ENCODE data around the gene OGFR. TPM values are rescaled to one million over a fixed set of nuclear protein-coding genes. Genes with fewer than 3 reads are reported as not detected.

OGFR gene
- total and polyA plus RNA-seq, 2 donors: 35.9 to 90.4 TPM

DNA sequence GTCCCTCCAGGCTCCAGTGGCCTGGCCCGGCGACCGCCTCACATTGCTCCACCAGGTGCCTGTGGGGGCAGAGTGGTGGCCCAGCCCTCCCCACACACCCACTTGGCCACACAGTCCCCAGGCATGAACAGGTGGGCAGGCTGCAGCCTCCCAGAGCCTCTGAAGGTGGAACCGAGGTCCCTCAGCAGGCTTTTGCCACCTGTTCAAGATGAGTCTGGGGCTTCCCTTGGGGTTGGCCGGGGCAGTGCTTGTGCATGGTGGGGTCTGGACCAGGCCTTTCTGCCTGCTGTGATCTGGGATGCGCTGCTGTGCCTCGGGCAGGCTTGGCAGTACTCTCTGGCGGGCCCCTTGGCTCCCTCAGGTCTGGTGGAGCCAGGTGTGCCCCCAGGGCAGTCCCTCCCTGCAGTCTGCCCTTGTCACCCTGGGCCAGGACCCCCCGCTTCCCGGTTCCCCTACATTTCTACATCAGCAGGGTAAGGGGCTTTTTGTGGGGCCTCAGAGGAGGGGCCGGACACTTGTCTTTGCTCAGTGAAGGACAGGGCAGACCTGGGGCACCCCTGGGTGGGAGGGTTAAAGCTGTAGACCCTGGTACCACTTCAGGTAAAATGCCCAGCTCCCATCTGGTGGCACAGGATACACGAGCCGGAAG lies 9.5 kb downstream of the OGFR start:
- Histone ChIP-seq H3K27me3 (ENCODE audit: control insufficient read depth in 2 of 2, insufficient read depth in 1 of 2, low read length in 1 of 2) (peaks cover 46 to 51% of the 10 kb centered on the region in 2 donors), H3K36me3 (ENCODE audit: control insufficient read depth in 2 of 2, insufficient read depth in 2 of 2, low read length in 1 of 2) (peaks cover 37 to 47% of the 10 kb centered on the region in 2 donors), H3K4me3 (ENCODE audit: low read length in 2 of 2) (no peak overlapping the region), H3K27ac (ENCODE audit: low read depth in 1 of 2, low read length in 1 of 2) (no peak overlapping the region), H3K4me1 (ENCODE audit: control insufficient read depth in 2 of 2, insufficient read depth in 2 of 2, low read length in 2 of 2) (peaks cover 3 to 23% of the 10 kb centered on the region in 2 donors), H3K9me3 (ENCODE audit: control insufficient read depth in 2 of 2, insufficient read depth in 1 of 2, low read length in 1 of 2) (no peaks in the 10 kb centered on the region)
- WGBS: 86% methylated on average over 13 of the region's 13 CpGs
- DNase-seq (ENCODE audit: low read depth in 6 of 9, low spot score in 9 of 9): no peak

DNA sequence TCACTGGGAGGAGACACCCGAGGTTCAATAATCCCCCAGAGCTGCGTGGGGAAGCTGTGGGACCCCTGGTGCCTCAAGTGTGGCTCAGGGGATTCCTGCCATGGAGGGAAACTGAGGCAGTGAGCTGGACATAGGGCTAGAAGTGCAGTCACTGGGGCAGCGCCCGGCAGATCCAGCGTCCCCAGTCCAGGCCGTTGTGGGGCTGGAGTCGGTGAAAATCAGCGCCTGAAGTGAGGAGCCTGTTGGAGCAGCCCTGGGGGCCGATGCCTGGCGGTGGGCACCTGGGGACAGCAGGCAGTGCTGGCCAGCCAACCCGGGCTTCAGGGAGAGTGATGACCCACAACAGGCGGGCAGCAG lies 10.1 kb downstream of the OGFR start:
- no peaks in the 10 kb centered on the region for H3K9me3 ChIP-seq (ENCODE audit: control insufficient read depth in 2 of 2, insufficient read depth in 1 of 2, low read length in 1 of 2)
- no peak overlapping the region for H3K4me3 ChIP-seq (ENCODE audit: low read length in 2 of 2)
- WGBS: 85% methylated on average over 12 of the region's 12 CpGs
- peaks cover 32 to 42% of the 10 kb centered on the region in 2 donors for H3K36me3 ChIP-seq (ENCODE audit: control insufficient read depth in 2 of 2, insufficient read depth in 2 of 2, low read length in 1 of 2)
- peaks cover 3 to 26% of the 10 kb centered on the region in 2 donors for H3K4me1 ChIP-seq (ENCODE audit: control insufficient read depth in 2 of 2, insufficient read depth in 2 of 2, low read length in 2 of 2)
- H3K27me3 ChIP-seq (ENCODE audit: control insufficient read depth in 2 of 2, insufficient read depth in 1 of 2, low read length in 1 of 2): peaks cover 51 to 56% of the 10 kb centered on the region in 2 donors
- H3K27ac ChIP-seq (ENCODE audit: low read depth in 1 of 2, low read length in 1 of 2): no peak overlapping the region
- DNase-seq (ENCODE audit: low read depth in 6 of 9, low spot score in 9 of 9): no peak

DNA sequence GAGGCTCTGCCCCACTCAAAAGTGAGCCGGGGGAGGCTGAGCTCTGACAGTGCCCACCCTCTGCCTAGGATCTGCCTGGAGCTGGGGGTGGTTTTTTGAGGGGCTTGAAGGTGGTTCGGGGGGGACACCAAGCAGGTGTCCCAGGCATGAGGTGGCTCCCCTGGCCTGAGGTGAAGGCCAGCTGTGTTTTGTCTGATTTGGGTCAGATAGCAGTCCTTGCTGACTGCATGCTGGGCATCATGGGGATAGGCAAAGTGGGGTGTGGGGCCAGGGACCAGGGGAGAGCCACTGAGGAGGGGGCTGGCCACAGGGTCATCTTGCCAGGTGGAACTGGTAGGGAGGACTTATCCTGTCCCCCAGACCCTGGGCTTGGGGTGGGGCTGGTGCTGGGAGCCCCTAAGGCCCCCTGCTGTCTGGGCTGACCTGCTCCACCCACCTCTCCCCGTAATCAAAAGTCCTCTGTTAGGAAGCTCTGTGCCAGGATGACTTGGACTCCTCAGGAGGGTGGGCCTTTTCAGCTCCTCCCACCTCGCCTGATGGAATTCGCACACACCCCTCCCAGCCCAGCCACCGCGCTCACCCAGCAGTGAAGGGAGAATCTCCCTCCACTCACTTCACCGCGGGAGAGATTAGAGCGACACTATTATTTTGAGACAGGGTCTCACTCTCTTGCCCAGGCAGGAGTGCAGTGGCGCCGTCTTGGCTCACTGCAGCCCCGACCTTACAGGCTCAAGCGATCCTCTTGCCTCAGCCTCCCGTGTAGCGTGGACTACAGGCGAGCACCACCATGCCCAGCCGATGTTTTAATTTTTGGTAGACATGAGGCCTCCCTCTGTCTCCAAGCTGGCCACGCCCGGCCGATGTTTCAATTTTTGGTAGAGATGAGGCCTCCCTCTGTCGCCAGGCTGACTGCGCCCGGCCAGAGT lies 10.7 kb downstream of the OGFR start:
- Histone ChIP-seq H3K4me3 (ENCODE audit: low read length in 2 of 2) (no peak overlapping the region), H3K36me3 (ENCODE audit: control insufficient read depth in 2 of 2, insufficient read depth in 2 of 2, low read length in 1 of 2) (peaks cover 26 to 36% of the 10 kb centered on the region in 2 donors), H3K4me1 (ENCODE audit: control insufficient read depth in 2 of 2, insufficient read depth in 2 of 2, low read length in 2 of 2) (peaks cover 3 to 29% of the 10 kb centered on the region in 2 donors), H3K27ac (ENCODE audit: low read depth in 1 of 2, low read length in 1 of 2) (no peak overlapping the region), H3K9me3 (ENCODE audit: control insufficient read depth in 2 of 2, insufficient read depth in 1 of 2, low read length in 1 of 2) (no peaks in the 10 kb centered on the region), H3K27me3 (ENCODE audit: control insufficient read depth in 2 of 2, insufficient read depth in 1 of 2, low read length in 1 of 2) (peaks cover 51 to 62% of the 10 kb centered on the region in 2 donors)
- DNase-seq (ENCODE audit: low read depth in 6 of 9, low spot score in 9 of 9): no peak
- WGBS: 40% methylated on average over 24 of the region's 24 CpGs

DNA sequence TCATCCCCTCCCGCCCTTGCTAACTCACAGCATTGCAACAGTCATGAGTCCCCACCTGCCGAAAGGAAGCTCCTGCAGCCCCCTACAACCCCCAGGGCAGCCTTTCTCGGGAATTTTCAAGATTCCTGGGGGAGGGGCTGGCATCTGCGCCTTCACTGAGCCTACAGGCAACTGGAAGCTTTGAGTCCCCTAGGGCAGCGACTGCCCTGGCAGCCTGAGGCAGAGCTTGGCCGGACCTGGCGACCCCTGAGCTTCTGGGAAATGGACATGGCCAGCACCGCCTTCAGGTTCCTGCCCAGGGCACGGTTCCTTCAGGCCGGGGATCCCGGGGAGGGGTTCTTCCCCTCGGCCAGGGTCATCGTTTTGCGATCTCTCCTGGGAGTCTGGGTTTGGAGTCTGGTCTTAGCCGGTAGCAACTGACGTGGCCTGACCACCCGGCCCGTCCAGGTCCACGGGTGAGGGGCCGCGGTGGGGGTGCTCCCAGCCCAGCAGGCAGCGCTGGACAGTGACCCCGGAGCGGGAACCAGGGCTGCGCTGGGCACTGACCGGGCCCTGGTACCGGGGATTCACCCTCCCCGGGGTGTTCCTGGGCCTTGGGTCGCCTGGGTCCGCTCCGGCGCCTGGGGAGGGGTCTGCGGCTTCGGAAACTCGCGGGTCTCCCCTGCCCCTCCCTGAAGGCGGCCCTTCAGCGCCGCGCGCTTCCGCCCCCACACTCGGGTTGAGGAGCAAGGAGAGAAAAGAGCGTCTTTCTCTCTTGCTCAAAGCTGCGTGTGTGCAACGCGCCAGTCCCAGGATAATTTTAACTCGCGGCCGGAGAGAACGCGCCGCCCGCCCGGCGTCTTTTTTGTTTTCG lies 11.6 kb downstream of the OGFR start:
- Histone ChIP-seq H3K27ac (ENCODE audit: low read depth in 1 of 2, low read length in 1 of 2) (peak overlapping the region in 1 of 2 donors; percentile 34), H3K27me3 (ENCODE audit: control insufficient read depth in 2 of 2, insufficient read depth in 1 of 2, low read length in 1 of 2) (peaks cover 51 to 71% of the 10 kb centered on the region in 2 donors), H3K4me3 (ENCODE audit: low read length in 2 of 2) (peak overlapping the region; percentile 1 to 47), H3K9me3 (ENCODE audit: control insufficient read depth in 2 of 2, insufficient read depth in 1 of 2, low read length in 1 of 2) (no peaks in the 10 kb centered on the region), H3K4me1 (ENCODE audit: control insufficient read depth in 2 of 2, insufficient read depth in 2 of 2, low read length in 2 of 2) (peaks cover 3 to 29% of the 10 kb centered on the region in 2 donors), H3K36me3 (ENCODE audit: control insufficient read depth in 2 of 2, insufficient read depth in 2 of 2, low read length in 1 of 2) (peaks cover 19 to 27% of the 10 kb centered on the region in 2 donors)
- peak in 1 of 9 donors; percentile 51 for DNase-seq (ENCODE audit: low read depth in 6 of 9, low spot score in 9 of 9)
- WGBS: 4% methylated on average over 57 of the region's 57 CpGs

DNA sequence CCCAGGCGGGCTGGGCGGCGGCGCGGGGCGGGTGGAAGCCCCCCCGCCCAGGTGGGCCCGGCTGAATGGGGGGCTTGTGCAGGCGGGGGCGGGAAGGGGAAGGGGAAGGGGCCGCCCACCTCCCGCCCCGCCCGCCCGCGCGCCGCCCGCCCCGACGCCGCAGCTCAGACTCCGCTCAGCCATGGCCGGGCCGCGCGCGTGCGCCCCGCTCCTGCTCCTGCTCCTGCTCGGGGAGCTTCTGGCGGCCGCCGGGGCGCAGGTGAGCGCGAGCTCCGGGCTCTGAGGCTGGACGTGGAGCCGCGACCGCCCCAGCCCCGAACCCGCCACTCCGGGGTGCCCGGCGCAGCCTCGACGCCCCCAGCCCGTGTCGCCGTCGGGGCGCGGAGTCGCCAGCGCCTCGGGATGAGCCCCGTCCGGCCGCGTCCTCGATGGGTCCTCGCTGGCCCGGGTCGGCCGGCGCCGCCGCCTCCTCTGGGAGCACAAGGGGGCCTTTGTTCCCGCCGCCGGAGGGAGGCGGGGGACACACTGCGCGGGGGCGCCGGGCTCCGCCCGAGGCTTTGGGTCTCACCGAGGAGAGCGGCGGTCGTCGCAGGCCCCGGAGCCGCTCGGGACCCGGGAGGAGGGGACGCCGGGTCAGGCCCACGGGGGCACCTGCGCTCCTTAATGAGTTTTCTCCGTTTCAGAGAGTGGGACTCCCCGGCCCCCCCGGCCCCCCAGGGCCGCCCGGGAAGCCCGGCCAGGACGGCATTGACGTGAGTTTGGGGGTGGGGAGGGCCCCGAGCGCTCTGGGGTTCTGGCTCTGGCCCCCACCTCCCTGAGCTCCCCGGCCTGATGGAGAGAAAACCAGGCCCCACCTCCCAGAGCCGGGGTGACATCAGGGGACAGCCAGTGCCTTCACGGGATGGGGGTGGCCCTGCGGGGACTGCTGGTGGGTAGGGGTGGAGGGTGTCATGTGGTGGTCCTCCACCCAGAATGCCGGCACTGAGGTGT lies 12.5 kb downstream of the OGFR start, which contains the start of gene COL9A3:
Gene COL9A3, plus strand, starts transcription at position 167 of the 990 bp plus-strand sequence. Its CDS starts 15 bp downstream, at position 182.
- WGBS: 14% methylated on average over 108 of the region's 108 CpGs
- DNase-seq (ENCODE audit: low read depth in 6 of 9, low spot score in 9 of 9): no peak
- Histone ChIP-seq H3K36me3 (ENCODE audit: control insufficient read depth in 2 of 2, insufficient read depth in 2 of 2, low read length in 1 of 2) (peaks cover 11 to 18% of the 10 kb centered on the region in 2 donors), H3K4me3 (ENCODE audit: low read length in 2 of 2) (peak within 1 kb of the TSS; percentile 1 to 47), H3K27me3 (ENCODE audit: control insufficient read depth in 2 of 2, insufficient read depth in 1 of 2, low read length in 1 of 2) (peaks cover 51 to 74% of the 10 kb centered on the region in 2 donors), H3K4me1 (ENCODE audit: control insufficient read depth in 2 of 2, insufficient read depth in 2 of 2, low read length in 2 of 2) (peaks cover 3 to 29% of the 10 kb centered on the region in 2 donors), H3K27ac (ENCODE audit: low read depth in 1 of 2, low read length in 1 of 2) (peak within 1 kb of the TSS in 1 of 2 donors; percentile 34), H3K9me3 (ENCODE audit: control insufficient read depth in 2 of 2, insufficient read depth in 1 of 2, low read length in 1 of 2) (no peaks in the 10 kb centered on the region)

DNA sequence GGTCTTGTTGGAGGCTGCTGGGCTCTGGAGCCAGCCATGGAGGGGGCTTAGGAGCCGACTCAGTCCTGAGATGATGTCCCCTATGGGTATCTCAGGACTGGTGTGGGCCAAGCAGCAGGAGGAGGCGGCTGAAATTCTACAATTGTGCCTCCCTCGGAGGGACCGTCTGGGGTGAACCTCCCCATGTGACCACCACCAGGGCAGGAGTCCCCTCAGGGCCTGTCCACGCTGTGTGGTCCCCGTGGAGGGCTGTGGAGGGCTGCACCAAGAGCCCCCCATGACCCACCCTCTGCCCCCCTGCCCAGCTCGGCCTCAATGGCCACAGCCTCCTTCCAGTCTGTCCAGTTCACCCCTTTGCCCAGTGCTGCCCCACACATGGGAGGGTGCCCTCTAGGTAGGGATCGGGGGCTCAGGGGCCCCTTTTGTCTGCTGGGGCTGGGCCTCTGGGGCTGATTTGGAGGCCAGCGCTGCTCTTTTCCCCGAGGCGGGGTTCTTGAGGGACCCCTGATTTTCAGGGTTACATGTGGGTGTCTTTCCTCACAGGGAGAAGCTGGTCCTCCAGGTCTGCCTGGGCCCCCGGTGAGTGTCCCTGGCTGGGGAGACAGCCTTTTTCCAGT lies 13.4 kb downstream of the OGFR start:
- Histone ChIP-seq H3K9me3 (ENCODE audit: control insufficient read depth in 2 of 2, insufficient read depth in 1 of 2, low read length in 1 of 2) (no peaks in the 10 kb centered on the region), H3K4me3 (ENCODE audit: low read length in 2 of 2) (no peak overlapping the region), H3K27me3 (ENCODE audit: control insufficient read depth in 2 of 2, insufficient read depth in 1 of 2, low read length in 1 of 2) (peaks cover 51 to 74% of the 10 kb centered on the region in 2 donors), H3K36me3 (ENCODE audit: control insufficient read depth in 2 of 2, insufficient read depth in 2 of 2, low read length in 1 of 2) (peaks cover 3 to 9% of the 10 kb centered on the region in 2 donors), H3K27ac (ENCODE audit: low read depth in 1 of 2, low read length in 1 of 2) (no peak overlapping the region), H3K4me1 (ENCODE audit: control insufficient read depth in 2 of 2, insufficient read depth in 2 of 2, low read length in 2 of 2) (peaks cover 3 to 32% of the 10 kb centered on the region in 2 donors)
- no peak for DNase-seq (ENCODE audit: low read depth in 6 of 9, low spot score in 9 of 9)
- WGBS: 89% methylated on average over 12 of the region's 12 CpGs

DNA sequence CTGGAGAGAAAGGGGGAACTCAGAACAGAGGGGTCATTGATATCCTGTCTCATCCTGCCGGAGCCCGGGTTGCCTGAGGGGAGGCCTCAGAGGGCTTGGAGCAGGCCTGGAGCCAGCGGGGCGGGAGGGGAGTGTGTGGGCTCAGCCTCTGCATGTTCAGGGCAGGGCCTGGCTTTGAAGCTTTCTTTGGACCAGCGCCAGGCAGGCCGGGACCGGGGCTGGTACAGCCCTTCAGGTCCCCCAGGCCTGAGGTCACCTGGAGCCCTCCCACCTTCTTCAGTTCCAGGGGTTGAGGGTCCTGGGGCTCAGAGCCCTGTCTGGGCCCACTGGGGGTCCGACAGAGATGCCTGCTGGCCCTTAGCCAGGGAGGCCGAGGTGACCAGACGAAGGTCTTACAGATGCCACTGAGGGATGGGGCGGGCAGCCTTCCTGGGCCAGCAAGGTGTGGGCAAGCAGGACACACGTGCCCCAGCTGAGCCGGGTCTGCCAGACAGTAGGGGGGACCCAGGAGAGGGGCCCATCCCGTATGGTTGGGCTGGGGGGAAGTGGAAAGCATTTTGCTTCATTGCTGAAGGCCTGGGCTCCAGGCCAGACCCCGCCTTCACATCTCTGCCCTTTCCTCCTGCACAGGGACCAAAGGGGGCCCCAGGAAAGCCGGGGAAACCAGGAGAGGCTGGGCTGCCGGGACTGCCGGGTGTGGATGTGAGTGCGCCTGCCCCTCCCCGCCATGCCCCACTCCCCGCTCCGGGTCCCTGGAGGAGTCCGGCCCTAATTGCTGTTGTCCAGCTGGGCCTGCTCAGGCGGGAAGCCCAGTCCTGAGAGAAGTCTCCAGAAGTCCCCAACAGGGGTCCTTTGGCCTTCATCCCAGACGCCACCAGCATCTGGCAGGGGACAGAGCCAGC lies 14.2 kb downstream of the OGFR start:
- H3K9me3 ChIP-seq (ENCODE audit: control insufficient read depth in 2 of 2, insufficient read depth in 1 of 2, low read length in 1 of 2): no peaks in the 10 kb centered on the region
- 39% methylated on average over 25 of the region's 25 CpGs for WGBS
- DNase-seq (ENCODE audit: low read depth in 6 of 9, low spot score in 9 of 9): no peak
- peaks cover 0 to 3% of the 10 kb centered on the region in 2 donors for H3K36me3 ChIP-seq (ENCODE audit: control insufficient read depth in 2 of 2, insufficient read depth in 2 of 2, low read length in 1 of 2)
- peaks cover 51 to 74% of the 10 kb centered on the region in 2 donors for H3K27me3 ChIP-seq (ENCODE audit: control insufficient read depth in 2 of 2, insufficient read depth in 1 of 2, low read length in 1 of 2)
- H3K4me3 ChIP-seq (ENCODE audit: low read length in 2 of 2): no peak overlapping the region
- H3K27ac ChIP-seq (ENCODE audit: low read depth in 1 of 2, low read length in 1 of 2): no peak overlapping the region
- peaks cover 3 to 32% of the 10 kb centered on the region in 2 donors for H3K4me1 ChIP-seq (ENCODE audit: control insufficient read depth in 2 of 2, insufficient read depth in 2 of 2, low read length in 2 of 2)

Data from thymus (tissue), 11 donors.